NT2/D1 (cell line): ENCODE data around the gene RNF44.
A peak's percentile ranks its signal among the peaks of the same experiment; 100 is the strongest.

Experiments
- DNase-seq: peaks from one replicate; pipeline ENCODE4 v3.0.0-alpha.2; 2011; ENCODE audit warnings: low read depth, low spot score
- H3K27me3 ChIP-seq: 2 replicates; pipeline ENCODE4 v1.6.0; 2011; ENCODE audit warnings: mild to moderate bottlenecking; ENCODE audit not compliant: insufficient read length, insufficient read depth
- H3K36me3 ChIP-seq: 2 replicates; pipeline ENCODE4 v1.6.1; 2011; ENCODE audit warnings: mild to moderate bottlenecking, low read length, mixed read lengths; ENCODE audit not compliant: insufficient read depth, insufficient read length
- H3K4me1 ChIP-seq: 2 replicates; pipeline ENCODE4 v1.5.1; 2011; ENCODE audit not compliant: insufficient read depth, insufficient read length
- H3K4me3 ChIP-seq: 2 replicates; pipeline ENCODE4 v1.5.1; 2011; ENCODE audit warnings: low read depth; ENCODE audit not compliant: insufficient read length
- H3K9ac ChIP-seq: 2 replicates; pipeline ENCODE4 v1.6.0; 2011; ENCODE audit warnings: low read depth; ENCODE audit not compliant: insufficient read length
- H3K9me3 ChIP-seq: 2 replicates; pipeline ENCODE4 v1.5.1; 2011; ENCODE audit warnings: mild to moderate bottlenecking, low read length; ENCODE audit not compliant: insufficient read depth
- SUZ12 ChIP-seq: IDR thresholded peaks from 2 replicates; pipeline ENCODE4 v1.6.1; 2011; ENCODE audit not compliant: insufficient read length, insufficient read depth; ENCODE audit errors: extremely low read depth
- YY1 ChIP-seq: IDR thresholded peaks from 2 replicates; pipeline ENCODE4 v1.6.1; 2011; ENCODE audit not compliant: insufficient read length, insufficient read depth
- ZNF274 ChIP-seq: IDR thresholded peaks from 2 replicates; pipeline ENCODE4 v1.6.1; 2011; ENCODE audit warnings: mild to moderate bottlenecking, low read depth, low read length

Gene RNF44

DNA sequence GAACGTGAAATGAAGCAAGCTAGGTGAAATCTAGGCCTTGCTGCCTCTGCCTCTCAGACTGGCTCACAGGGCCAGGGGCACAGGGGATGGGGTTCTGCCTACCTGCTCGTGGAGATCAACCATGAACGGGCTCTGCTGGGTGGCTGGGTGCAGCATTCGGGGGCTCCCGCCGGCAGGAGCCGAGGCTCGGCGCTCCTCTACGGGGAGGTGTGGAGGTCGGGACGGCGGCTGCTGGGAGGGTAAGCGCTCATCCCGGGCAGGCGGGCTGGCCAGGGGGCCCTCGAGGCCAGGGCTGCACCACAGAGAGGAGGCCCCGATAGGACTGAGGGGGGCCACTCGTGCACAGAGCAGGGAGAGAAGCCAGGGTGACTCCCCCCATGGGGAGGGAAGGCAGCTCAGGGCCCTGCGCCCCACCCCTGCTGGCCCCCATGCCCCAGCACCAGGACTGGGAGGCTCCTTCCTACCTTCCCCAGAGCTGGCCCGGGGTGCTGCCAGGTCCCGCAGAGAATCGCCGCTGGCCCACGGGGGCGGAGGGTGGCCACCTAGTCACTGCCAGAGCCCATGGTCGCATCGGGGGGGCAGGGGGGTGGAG is 5.2 kb downstream of the RNF44 start:
- Histone ChIP-seq H3K4me1 (peaks cover 20% of the 10 kb centered on the region), H3K36me3 (peaks cover 63% of the 10 kb centered on the region)
- no peak for DNase-seq

DNA sequence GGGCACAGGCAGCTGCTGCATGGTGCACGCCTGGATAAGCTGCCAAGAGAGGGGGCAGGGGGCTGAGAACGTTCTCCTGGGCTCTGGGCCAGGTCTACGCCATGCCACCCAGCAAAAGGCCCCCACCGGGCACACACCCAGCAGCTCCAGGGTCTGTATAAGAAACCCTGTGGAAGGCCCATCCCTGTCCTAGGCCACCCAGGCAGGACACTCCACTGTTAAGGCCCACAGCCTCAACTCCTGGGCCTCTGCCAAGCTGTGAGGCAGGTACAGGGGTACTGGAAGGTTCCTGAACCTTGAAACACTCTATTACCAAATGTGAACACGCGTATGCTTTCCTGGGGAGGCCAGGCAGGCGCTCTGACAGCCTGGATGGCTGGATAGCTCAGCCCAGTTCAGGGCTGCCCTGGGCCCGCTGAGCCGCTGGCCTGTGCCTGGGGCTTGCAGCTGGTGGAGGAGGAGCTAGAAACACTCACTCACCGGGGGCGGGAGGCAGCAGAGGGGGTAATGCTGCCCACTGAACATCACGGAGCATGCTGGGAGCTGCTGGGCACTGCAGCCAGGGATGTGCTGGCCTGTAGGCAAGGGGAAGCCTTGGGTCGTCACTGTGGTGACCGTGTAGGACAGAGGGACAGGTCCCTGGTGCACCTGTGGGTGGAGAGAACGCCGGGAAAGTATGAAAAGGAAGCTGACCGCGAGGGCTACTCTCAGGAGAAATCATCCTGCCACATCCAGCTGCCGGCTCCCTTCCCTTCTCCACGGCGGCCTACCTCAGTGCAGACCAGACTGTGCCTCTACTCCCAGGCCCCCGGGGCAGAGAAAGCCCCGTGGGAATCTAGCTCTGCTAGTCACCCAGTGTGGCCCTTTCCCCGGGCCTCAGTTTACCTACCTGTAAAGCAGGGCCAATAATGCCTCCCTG is 6.0 kb downstream of the RNF44 start:
- no peak for TF ChIP-seq SUZ12
- no peak for TF ChIP-seq YY1
- Histone ChIP-seq H3K4me3 (no peak overlapping the region), H3K27me3 (no peaks in the 10 kb centered on the region), H3K9ac (peak overlapping the region; percentile 42), H3K4me1 (peaks cover 20% of the 10 kb centered on the region), H3K36me3 (peaks cover 64% of the 10 kb centered on the region), H3K9me3 (no peaks in the 10 kb centered on the region)
- no peak for DNase-seq

More for the DNA sequence above, 5.2 kb downstream of the RNF44 start:
- Histone ChIP-seq H3K9me3 (no peaks in the 10 kb centered on the region), H3K27me3 (no peaks in the 10 kb centered on the region), H3K4me3 (no peak overlapping the region), H3K9ac (no peak overlapping the region)
- TF ChIP-seq SUZ12 (no peak), YY1 (no peak)

DNA sequence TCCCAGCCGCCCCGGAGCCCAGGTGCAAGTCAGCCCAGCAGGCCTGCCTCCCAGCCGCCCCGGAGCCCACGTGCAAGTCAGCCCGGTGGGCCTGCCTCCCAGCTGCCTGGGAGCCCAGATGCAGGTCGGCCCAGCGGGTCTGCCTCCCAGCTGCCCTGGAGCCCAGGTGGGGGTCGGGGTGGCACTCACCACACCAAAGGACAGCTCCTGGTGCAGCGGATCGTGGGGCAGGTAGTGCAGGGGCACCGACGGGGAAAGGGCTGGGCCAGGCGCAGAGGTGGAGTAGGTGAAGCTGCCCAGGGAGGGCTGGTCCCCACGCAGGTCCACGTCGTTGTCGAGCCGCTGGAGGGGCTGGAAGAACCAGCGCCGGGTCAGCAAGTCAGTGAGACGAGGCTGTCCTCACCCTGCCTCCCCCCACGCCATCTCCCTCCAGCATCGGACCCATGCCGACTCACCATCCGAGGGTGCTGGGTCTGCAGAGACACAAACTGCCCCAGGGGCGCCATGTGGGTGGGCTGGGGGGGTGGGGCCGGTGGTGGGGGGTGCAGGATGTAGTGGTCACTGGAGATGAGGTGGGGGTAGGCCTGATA is 6.7 kb downstream of the RNF44 start:
- peaks cover 63% of the 10 kb centered on the region for H3K36me3 ChIP-seq

DNA sequence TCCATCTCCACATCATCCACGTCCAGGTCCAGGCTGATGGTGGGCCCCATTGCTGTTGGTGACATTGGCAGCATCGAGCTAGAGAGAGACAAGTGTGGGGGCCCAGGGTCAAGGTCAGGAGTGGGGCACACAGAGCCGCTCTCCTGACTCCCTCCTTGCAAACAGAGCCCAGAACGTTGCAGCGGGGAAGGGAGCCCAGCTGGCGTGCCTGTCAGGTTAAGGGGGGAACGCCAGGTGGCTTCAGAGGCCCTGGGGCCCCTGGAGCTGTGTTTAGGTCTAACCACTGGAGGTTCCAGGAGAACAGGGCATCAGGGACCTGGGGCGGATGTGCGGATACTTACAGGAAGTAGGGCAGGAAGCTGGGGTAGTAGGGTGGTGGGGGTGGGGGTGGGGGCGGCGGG is 7.5 kb downstream of the RNF44 start:
- Histone ChIP-seq H3K4me1 (peaks cover 13% of the 10 kb centered on the region), H3K9ac (no peak overlapping the region), H3K27me3 (no peaks in the 10 kb centered on the region), H3K4me3 (no peak overlapping the region), H3K9me3 (no peaks in the 10 kb centered on the region), H3K36me3 (peaks cover 56% of the 10 kb centered on the region)
- no peak for DNase-seq
- TF ChIP-seq YY1, result no peak
- TF ChIP-seq ZNF274, result no peak
- TF ChIP-seq SUZ12, result no peak

More for the DNA sequence above, 6.7 kb downstream of the RNF44 start:
- H3K9ac ChIP-seq, result no peak overlapping the region
- TF ChIP-seq YY1 (no peak), ZNF274 (no peak), SUZ12 (no peak)
- H3K4me1 ChIP-seq, result peaks cover 18% of the 10 kb centered on the region
- H3K4me3 ChIP-seq, result no peak overlapping the region
- DNase-seq, result no peak
- no peaks in the 10 kb centered on the region for H3K9me3 ChIP-seq
- H3K27me3 ChIP-seq, result no peaks in the 10 kb centered on the region

DNA sequence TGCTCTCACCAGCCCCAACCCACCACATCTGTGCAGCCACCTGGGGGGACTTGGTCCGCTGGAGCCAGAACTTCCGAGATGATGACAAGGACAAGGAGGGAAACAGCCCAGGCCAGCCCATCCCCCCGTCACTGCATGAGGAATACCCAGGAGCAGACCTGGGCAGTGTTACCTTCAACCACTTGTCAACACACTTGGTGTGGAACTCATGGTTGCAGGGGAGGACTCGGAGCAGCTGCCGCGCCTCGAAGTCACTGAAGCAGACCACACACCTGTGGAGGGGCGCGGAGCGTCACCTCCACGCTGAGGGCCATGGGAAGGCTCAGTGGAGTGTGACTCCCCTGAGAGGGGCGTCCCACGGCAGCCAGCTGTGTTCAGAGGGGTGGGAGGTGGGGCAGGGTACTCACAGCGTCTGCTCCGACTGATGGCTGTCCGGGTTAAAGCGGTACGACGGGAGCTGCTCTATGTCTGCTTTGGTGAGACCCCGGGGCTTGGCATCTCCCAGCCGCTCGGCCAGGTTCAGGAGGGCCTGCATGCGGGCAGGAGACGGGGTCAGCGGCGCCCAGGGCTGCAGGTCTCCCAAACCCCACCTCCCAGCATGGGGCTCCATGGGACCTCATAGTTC is 8.0 kb downstream of the RNF44 start:
- H3K36me3 ChIP-seq, result peaks cover 51% of the 10 kb centered on the region
- H3K9ac ChIP-seq, result no peak overlapping the region
- no peaks in the 10 kb centered on the region for H3K27me3 ChIP-seq
- TF ChIP-seq ZNF274 (no peak), YY1 (no peak), SUZ12 (no peak)
- H3K4me1 ChIP-seq, result peaks cover 13% of the 10 kb centered on the region
- no peak for DNase-seq
- H3K9me3 ChIP-seq, result no peaks in the 10 kb centered on the region
- H3K4me3 ChIP-seq, result no peak overlapping the region

DNA sequence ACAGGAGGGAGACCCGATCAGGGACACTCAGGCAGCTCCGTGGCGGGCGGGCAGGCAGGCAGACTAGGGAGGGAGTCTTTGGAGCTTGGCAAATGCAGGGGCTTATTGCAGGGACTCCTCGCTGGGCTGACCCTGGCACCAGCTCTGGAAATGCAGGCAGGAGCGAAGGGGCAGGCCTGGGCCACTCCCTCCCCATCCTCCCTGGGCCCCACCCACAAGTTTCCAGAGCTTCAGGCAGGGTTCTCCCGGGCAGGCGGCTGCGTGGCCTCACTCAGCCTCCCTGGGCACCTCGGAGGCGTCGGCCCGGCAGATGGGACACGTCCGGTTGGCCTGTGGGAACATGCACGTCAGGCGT is 8.5 kb downstream of the RNF44 start:
- no peak overlapping the region for H3K4me3 ChIP-seq
- no peaks in the 10 kb centered on the region for H3K27me3 ChIP-seq
- TF ChIP-seq ZNF274 (no peak), SUZ12 (no peak), YY1 (no peak)
- H3K4me1 ChIP-seq, result peaks cover 10% of the 10 kb centered on the region
- H3K36me3 ChIP-seq, result peaks cover 48% of the 10 kb centered on the region
- no peak overlapping the region for H3K9ac ChIP-seq
- H3K9me3 ChIP-seq, result no peaks in the 10 kb centered on the region
- no peak for DNase-seq

DNA sequence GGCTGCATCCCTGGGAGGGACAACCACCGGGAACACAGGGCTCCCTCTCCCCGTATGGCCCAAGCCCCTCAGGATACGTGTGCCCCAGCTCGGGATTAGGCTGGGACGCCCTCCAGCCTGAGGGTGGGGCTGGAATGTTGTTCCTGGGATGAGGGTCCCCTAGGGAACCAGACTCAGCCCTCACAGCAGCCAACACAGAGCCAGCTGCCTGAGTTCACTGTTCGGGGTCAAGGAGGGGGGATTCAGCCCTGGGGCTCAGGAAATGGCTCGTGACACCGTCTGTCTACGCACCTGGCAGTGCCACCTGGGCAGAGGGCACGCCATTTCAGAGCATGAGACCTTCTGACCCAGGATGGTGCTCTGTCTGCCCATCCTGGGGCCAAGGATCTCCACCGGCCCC is 8.9 kb downstream of the RNF44 start:
- Histone ChIP-seq H3K27me3 (no peaks in the 10 kb centered on the region), H3K9me3 (no peaks in the 10 kb centered on the region), H3K9ac (no peak overlapping the region), H3K36me3 (peaks cover 48% of the 10 kb centered on the region), H3K4me1 (peaks cover 9% of the 10 kb centered on the region), H3K4me3 (no peak overlapping the region)
- no peak for DNase-seq
- TF ChIP-seq ZNF274, result no peak
- no peak for TF ChIP-seq SUZ12
- no peak for TF ChIP-seq YY1
